T1000 (cell line): Measurements from ENCODE around the gene SUPT4H1.
"Not testable (repeated sequence)": the region's sequence is repeated elsewhere in the genome, so short reads cannot be mapped to it uniquely, and the experiment has no call there.

Experiments
- DNase-seq: peaks from one replicate; lab custom pipeline; 2025; ENCODE audit warnings: mixed read lengths; lab: John Stamatoyannopoulos, UW

The SUPT4H1 gene

GRCh38 chr17:58363457-58364185 is 11.6 kb upstream of the SUPT4H1 start:
- no peak for DNase-seq

GRCh38 chr17:58362368-58363014 is 10.5 kb upstream of the SUPT4H1 start:
- no peak for DNase-seq

DNA sequence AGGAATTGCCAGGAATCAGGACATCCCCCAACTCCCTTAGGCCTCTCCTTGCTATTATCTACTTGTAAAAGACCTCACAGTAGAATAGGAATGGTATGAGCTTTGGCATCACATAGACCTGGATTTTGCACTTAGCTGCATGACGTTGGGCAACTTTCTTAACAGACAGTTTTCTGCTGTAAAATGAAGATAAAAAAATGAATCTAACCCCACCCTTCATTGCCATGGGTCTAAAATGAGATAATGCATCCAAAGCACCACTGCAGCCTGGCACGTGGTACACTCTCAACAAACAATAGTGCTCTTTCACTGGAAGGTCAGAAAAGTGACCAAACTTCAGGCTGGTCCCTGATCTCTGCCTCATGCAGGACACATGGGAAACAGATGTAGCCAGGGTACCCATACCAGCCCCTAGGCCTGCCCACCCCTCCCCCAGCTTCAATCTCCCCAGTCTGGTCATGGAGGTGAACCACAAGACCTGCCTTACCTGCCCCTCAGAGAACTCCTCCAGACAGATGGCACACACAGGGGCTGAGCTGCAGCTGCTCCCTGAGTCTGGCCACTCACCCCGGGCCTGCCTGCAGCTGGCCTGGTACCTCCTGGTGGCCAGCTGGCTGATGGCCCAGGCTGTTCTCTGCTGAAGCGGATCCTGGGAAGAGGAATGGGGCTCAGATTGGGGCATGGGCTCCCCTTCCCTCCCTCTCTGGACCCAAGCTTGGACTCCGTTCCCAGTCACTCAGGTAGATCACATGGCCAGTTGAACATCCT is 8.5 kb upstream of the SUPT4H1 start:
- DNase-seq = no peak

DNA sequence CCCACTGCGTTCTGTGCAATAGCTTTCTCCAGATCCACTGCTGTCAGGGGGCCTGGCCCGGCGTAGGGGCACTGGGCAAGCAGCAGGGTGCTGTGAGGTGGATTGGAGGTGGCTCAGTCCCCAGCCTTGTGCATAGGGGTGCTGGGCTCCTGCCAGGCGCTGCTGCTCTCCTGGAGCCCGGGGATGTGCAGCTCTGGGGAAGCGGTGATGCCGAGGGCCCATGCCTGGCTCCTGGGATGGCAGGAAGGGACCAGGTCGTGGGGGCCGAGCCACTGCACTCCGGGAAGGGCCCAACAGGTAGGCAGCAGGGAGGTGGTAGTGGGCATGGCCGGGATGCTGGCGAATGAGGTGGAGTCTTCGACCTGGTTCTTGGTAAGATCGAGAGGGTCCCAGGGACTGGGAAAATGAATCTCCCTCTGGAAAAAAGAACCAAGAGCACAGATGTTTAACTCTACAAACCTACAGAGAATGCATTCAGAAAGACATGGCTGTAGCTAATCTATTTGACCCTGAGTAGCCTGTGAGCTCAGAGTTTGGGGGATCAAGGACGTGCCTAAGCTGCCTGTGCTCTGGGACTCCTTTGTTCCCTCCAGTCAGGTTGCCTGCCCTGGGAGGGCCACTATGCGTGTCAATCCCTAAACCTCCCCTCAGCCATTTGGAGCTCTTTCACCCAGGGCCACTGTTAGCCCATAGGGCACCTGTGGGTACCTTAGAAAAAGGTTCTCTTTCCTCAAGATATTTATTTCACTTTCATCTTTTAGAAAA is 6.6 kb upstream of the SUPT4H1 start:
- no peak for DNase-seq

- DNase-seq = no peak
These were observed 5.6 kb upstream of the SUPT4H1 start for GRCh38 chr17:58357312-58358297.

DNA sequence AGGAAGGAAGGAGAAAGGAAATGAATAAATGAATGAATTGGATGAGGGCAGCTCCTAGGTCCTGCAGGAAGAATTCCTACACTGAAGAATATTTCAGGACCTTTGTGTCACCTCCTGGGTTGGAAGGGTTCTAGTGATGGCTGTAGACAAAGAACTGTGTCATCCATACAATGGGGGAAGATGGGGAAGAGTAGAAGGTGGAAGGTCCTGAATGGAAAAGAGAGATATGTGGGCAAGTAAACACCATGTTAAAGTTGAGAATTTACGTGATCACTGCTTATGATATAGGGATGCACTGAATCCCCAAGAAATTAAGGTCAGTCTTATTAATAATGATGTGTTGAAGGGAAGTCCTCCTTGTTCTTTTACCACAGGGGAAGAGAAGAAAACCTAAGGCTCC is 4.2 kb upstream of the SUPT4H1 start:
- no peak for DNase-seq

DNA sequence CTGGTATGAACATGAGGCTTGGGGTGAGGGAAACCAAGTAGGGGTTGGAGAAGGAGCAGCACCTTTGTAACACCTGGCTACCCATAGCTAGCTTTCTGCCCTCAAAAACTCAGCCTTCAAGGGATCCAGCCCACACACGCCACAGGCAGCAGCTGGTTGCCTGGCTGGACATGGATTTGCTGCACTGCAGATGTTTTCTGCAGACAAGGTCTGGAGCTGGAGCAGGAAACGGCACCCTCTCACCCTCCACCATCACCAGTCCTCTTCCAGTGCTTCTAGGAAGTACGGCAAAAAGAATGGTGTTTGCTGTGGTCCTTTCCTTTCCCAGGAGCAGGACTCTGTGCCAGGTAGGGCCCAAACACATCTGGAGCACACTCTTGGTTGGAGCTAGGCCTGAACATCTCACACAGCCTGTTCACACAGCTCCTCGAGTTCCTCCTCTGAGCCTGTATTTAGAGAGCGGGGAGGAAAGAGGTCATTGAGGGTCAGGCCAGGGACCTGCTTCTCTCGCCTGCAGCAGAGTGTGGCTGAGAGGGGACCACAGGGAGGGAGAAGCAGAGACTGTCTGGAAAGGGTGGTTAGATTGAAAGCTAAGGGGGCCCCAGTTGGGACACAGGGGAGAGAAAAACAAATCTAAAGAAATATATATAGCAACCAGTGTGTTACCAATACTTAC is 2.7 kb upstream of the SUPT4H1 start:
- DNase-seq = no peak

- DNase-seq = no peak
These were observed 1.4 kb upstream of the SUPT4H1 start for GRCh38 chr17:58353389-58353825.

GRCh38 chr17:58352596-58353388 is 791 bp upstream of the SUPT4H1 start:
- DNase-seq = peak; percentile 40

DNA sequence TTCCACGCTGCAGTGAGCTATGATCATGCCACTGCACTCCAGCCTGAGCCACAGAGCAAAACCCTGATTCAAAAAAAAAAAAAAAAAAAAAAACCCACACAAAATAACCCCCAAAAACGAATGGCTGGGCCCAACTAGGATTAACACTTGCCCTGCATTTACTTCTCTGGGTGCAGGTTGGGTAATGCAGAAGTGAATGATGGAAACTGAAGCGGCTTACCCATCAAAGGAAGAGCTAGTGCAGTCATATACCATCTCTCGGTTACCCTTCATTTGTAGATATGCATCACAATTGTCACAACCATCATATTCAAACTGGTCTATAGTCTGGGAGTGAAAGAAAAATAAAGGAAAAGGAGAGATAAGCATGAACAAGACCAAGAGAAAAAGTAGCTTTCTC is 819 bp downstream of the SUPT4H1 start:
- DNase-seq = no peak

GRCh38 chr17:58348038-58348437 is 4.0 kb downstream of the SUPT4H1 start:
- DNase-seq = no peak

DNA sequence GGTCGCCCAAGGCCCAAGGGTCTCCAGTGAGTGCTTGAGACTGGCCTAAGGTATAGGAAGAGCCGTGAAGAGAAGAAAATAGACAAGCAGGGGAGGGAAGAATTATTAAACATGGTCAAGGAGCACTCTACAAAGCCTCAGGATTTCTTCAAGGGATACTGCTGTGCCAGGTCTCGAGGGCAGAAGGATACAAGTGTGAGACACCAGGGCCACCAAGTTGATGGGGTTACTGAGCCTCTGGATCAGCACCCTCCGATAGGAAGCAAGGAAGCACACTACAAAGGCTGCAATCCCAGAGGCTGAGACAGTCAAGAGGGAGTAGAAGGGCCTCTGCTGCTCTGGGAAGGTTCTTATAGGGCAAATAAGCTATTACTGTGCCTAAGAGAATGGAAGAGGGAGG is 6.5 kb downstream of the SUPT4H1 start:
- DNase-seq = no peak

DNA sequence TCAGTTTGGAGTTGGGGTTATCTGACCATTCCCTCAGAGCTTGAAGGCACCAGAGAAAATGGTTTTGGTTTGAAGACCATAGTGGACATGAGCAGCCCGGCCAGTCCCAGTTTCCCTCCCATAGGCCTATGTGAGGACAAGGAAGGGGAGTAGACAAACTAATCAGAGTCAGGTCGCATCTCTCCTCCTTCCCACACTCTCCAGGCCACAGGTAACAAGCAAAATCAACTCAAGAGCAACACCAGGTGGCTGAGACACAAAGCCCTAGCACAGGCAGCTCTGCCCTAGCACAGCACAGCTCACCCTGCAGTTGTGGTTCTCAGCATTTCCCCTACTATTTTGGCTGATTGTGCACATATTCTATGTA is 7.2 kb downstream of the SUPT4H1 start:
- no peak for DNase-seq

GRCh38 chr17:58344047-58344790 is 7.8 kb downstream of the SUPT4H1 start:
- no peak for DNase-seq

DNA sequence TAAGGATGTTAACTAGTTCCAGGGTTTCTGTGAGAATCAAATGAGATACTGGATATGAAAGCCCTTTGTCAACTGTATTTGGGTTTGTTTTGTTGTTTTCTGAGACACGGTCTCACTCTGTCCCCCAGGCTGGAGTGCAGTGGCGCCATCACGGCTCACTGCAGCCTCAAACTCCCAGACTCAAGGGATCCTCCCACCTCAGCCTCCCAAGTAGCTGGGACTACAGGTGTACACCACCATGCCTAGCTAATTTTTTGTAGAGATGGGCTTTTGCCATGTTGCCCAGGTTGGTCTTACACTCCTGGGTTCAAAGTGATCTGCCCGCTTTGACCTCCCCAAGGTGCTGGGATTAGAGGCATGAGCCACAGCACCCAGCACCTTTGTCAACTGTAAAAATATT is 8.9 kb downstream of the SUPT4H1 start:
- DNase-seq = no peak

DNA sequence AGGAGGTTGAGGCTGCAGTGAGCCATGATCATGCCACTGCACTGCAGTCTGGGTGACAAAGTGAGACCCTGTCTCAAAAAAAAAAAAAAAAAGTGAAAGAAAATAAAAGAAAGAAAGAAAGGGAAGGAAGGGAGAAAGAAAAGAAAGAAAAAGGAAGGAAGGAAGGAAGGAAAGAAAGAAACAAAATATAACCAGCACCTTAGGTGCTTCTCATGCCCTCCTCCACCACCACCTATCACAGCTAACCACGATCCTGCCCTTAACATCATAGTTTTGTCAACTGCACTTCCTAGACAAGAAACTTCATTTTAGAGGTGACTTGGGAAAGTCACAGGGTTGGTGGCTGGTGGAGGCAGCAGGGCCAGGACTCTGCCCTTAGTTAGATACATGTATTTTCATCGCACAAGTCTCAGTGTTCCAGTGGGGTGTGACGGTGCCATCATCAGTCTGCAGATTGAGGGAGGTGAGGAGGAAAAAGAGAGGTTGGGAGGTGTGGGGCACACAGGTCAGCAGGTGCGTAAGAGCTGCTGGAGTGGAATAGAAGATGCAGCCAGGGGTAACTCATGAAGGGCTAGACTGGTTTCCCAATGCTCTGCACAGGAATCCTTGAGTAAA is 10.0 kb downstream of the SUPT4H1 start:
- DNase-seq = no peak

- not testable (repeated sequence) for DNase-seq
These were observed 10.7 kb downstream of the SUPT4H1 start for GRCh38 chr17:58341136-58341860.

DNA sequence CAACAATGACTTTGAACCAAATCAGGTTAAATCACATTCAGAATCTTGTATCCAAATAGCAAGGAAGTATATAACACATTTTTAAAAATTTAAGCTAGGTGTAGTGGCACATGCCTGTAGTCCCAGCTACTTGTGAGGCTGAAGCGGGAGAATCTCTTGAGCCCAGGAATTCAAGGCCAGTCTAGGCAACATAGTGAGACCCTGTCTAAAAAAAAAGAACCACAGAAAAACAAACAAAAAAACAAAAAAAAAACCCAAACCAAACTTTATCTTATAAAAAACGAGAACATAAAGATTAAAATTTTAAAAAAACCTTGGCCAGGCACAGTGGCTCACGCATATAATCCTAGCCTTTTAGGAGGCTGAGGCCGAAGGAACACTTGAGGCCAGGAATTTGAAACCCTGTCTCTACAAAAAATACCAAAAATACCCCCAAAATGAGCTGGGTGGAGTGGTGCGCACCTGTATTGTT is 11.6 kb downstream of the SUPT4H1 start:
- no peak for DNase-seq
